ENCODE results near the gene MSANTD1. TPM values are rescaled to one million over a fixed set of nuclear protein-coding genes. Genes with fewer than 3 reads are reported as not detected.
A peak's percentile ranks its signal among the peaks of the same experiment; 100 is the strongest.

Gene MSANTD1
- total and polyA plus RNA-seq, 4 donors: 0.33 to 3.5 (median 1.9) TPM; not detected in 1

DNA sequence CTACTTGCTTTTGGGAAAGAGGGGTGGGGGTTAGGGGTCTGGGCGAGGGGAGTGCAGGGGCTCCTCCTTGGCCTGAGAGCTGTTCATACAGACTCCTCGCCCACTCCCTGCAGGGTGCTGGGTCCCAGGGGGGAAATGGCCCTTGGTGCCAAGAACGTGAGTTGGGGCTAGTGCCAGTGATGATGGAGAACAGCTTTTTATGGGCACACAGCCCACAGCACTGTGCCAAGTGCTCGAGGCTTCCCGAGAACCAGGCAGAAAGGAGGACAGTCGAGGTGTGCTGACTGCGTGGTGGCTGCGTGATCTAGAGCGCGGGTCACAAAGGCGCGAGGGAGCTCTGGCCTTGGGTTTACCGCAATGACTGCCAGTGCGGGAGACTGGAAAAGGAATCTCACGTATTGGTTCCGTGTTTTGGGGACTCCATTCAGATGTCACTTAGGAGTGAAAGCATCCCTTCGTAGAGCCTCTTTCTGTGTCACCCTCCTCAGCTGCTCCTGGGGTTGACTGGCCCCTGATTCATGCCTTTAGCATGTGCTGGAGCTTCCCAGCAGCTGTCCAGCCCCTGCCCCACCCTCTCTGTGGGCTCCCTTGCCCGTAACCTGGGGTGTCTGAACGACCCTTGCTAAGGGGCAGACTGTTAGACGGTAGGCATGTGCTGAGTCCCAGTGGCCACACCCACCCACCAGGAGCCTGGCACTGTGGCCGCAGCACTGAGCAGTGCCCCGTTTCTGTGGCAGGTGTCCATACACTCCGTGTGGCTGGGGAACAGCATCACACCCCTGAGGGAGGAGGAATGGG is 20.9 kb upstream of the MSANTD1 start:
- WGBS, 2 donors: 43 to 44% methylated on average over 23 of the region's 23 CpGs
- Histone ChIP-seq H3K36me3 (ENCODE audit: control insufficient read depth in 1 of 2, insufficient read depth in 2 of 2, low read length in 1 of 2) (peaks cover 3 to 16% of the 10 kb centered on the region in 2 donors), H3K27ac (ENCODE audit: low read depth in 1 of 2, low read length in 2 of 2) (no peak overlapping the region), H3K27me3 (ENCODE audit: control insufficient read depth in 1 of 2, insufficient read depth in 2 of 2, low read length in 1 of 2) (no peaks in the 10 kb centered on the region), H3K4me3 (ENCODE audit: low read length in 2 of 2) (no peak overlapping the region), H3K4me1 (ENCODE audit: control insufficient read depth in 1 of 2, insufficient read depth in 2 of 2, low read length in 2 of 2) (no peaks in the 10 kb centered on the region), H3K9me3 (ENCODE audit: control insufficient read depth, low read length) (no peaks in the 10 kb centered on the region)
- intact Hi-C loops (cut with DNase I): no loop called here
- ATAC-seq (ENCODE audit: low FRiP score) (no peak), DNase-seq (peak; percentile 42 to 75)

DNA sequence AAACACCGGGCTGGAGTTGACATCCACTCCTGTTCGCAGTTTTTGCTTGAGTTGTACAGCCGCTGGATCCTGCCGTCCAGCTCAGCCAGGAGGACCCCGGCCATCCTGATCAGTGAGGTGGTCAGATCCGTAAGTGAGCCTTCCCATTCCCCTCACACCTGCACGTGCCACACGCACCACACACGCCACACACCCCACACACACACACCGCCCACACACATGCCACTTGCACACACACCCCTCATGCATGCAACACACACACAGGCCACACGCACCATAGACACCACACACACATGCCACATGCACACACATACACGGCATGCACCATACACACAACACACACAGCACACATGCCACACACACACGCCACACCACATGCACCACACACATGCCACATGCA is 20.1 kb upstream of the MSANTD1 start:
- peaks cover 3 to 16% of the 10 kb centered on the region in 2 donors for H3K36me3 ChIP-seq (ENCODE audit: control insufficient read depth in 1 of 2, insufficient read depth in 2 of 2, low read length in 1 of 2)
- no peaks in the 10 kb centered on the region for H3K27me3 ChIP-seq (ENCODE audit: control insufficient read depth in 1 of 2, insufficient read depth in 2 of 2, low read length in 1 of 2)
- intact Hi-C loops (cut with DNase I): no loop called here
- 94% methylated on average over 13 of the region's 13 CpGs for WGBS, 2 donors
- no peaks in the 10 kb centered on the region for H3K9me3 ChIP-seq (ENCODE audit: control insufficient read depth, low read length)
- H3K27ac ChIP-seq (ENCODE audit: low read depth in 1 of 2, low read length in 2 of 2): no peak overlapping the region
- ATAC-seq (ENCODE audit: low FRiP score) (no peak), DNase-seq (peak; percentile 30 to 38)
- no peak overlapping the region for H3K4me3 ChIP-seq (ENCODE audit: low read length in 2 of 2)
- H3K4me1 ChIP-seq (ENCODE audit: control insufficient read depth in 1 of 2, insufficient read depth in 2 of 2, low read length in 2 of 2): no peaks in the 10 kb centered on the region

DNA sequence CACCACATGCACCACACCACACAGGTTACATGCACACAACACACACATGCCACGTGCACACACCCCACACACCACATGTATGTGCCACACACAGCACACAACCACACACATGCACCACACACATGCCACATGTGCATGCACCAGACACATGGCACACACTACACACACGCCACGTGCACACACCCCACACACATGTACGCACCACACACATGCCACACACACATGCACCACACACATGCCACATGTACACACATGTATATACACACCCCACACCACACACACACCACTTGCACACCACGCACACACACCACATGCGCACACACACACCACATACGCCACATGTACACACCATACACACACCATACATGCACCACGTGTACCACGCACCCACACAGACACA is 19.6 kb upstream of the MSANTD1 start:
- no peaks in the 10 kb centered on the region for H3K27me3 ChIP-seq (ENCODE audit: control insufficient read depth in 1 of 2, insufficient read depth in 2 of 2, low read length in 1 of 2)
- H3K4me3 ChIP-seq (ENCODE audit: low read length in 2 of 2): no peak overlapping the region
- no peak overlapping the region for H3K27ac ChIP-seq (ENCODE audit: low read depth in 1 of 2, low read length in 2 of 2)
- 96 to 97% methylated on average over 9 of the region's 9 CpGs for WGBS, 2 donors
- H3K9me3 ChIP-seq (ENCODE audit: control insufficient read depth, low read length): no peaks in the 10 kb centered on the region
- no peak for ATAC-seq (ENCODE audit: low FRiP score)
- peaks cover 3 to 15% of the 10 kb centered on the region in 2 donors for H3K36me3 ChIP-seq (ENCODE audit: control insufficient read depth in 1 of 2, insufficient read depth in 2 of 2, low read length in 1 of 2)
- DNase-seq: peak in 1 of 2 donors; percentile 55
- intact Hi-C loops (cut with DNase I): no loop called here
- no peaks in the 10 kb centered on the region for H3K4me1 ChIP-seq (ENCODE audit: control insufficient read depth in 1 of 2, insufficient read depth in 2 of 2, low read length in 2 of 2)

DNA sequence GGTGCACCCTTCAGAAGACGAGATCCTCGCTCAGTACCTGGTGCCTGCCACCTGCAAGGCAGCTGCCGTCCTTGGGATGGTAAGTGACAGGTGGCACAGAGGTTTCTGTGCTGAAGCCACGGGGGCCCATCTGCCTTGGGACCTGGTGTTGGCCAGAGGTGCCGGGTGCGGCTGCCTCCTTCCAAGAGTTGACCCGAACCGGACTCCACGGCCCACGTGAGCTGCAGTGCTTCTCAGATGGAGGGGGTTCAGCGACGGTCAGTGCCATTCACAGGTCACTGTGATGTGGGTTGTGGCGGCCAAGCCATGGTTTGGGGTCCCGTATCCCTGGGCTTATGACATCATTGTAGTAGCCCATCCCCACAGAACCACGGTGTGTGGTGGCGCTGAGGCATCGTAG is 19.0 kb upstream of the MSANTD1 start:
- no peaks in the 10 kb centered on the region for H3K4me1 ChIP-seq (ENCODE audit: control insufficient read depth in 1 of 2, insufficient read depth in 2 of 2, low read length in 2 of 2)
- peaks cover under 1 to 13% of the 10 kb centered on the region in 2 donors for H3K36me3 ChIP-seq (ENCODE audit: control insufficient read depth in 1 of 2, insufficient read depth in 2 of 2, low read length in 1 of 2)
- intact Hi-C loops (cut with DNase I): no loop called here
- ATAC-seq (ENCODE audit: low FRiP score): no peak
- H3K4me3 ChIP-seq (ENCODE audit: low read length in 2 of 2): no peak overlapping the region
- H3K27me3 ChIP-seq (ENCODE audit: control insufficient read depth in 1 of 2, insufficient read depth in 2 of 2, low read length in 1 of 2): no peaks in the 10 kb centered on the region
- peak; percentile 41 to 72 for DNase-seq
- H3K9me3 ChIP-seq (ENCODE audit: control insufficient read depth, low read length): no peaks in the 10 kb centered on the region
- WGBS, 2 donors: 96% methylated on average over 17 of the region's 17 CpGs
- H3K27ac ChIP-seq (ENCODE audit: low read depth in 1 of 2, low read length in 2 of 2): no peak overlapping the region

DNA sequence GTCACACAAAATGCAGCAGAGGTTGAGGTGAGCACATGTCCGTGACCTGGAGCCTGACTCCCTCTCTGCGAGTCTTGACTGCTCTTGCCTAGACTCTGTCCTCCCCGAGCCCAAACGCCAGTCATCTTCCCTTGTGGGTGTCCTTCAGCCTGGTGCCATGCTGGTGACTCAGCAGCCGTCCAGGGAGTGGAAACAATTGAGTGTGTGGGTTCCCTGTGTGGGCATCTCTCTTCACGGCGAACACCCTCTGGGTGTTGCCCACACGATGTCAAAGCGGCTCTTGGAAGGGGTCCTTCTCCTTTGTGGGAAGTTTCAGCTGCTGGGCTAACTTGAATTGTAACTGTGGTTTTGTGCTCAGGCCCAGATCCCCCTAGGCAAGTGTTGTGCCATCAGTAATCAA is 17.5 kb upstream of the MSANTD1 start:
- WGBS, 2 donors: 81 to 91% methylated on average over 9 of the region's 9 CpGs

DNA sequence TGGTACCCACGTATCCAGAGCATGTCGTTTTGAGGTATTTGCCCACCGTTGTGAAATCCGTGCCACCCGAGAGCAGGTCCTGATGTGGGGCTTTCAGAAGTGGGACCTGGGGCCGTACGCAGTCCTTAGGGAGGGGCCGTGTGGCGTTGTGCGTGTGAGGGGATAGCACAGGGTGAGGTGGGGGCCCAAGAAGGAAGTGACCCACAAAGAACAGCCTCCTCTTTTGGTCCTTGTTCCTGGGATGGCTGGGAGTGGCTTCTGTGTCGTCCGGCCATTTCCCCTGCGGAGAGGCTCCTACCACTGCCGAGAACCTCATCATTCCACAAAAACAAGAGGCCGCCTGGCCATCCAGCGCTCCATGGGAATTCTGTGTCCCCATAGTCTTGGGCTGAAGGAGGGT is 17.0 kb upstream of the MSANTD1 start:
- no peaks in the 10 kb centered on the region for H3K27me3 ChIP-seq (ENCODE audit: control insufficient read depth in 1 of 2, insufficient read depth in 2 of 2, low read length in 1 of 2)
- H3K36me3 ChIP-seq (ENCODE audit: control insufficient read depth in 1 of 2, insufficient read depth in 2 of 2, low read length in 1 of 2): peaks cover 0 to 13% of the 10 kb centered on the region in 2 donors
- H3K27ac ChIP-seq (ENCODE audit: low read depth in 1 of 2, low read length in 2 of 2): no peak overlapping the region
- no peak overlapping the region for H3K4me3 ChIP-seq (ENCODE audit: low read length in 2 of 2)
- ATAC-seq (ENCODE audit: low FRiP score): no peak
- H3K4me1 ChIP-seq (ENCODE audit: control insufficient read depth in 1 of 2, insufficient read depth in 2 of 2, low read length in 2 of 2): no peaks in the 10 kb centered on the region
- intact Hi-C loops (cut with DNase I): no loop called here
- peak in 1 of 2 donors; percentile 19 for DNase-seq
- no peaks in the 10 kb centered on the region for H3K9me3 ChIP-seq (ENCODE audit: control insufficient read depth, low read length)
- 93 to 95% methylated on average over 16 of the region's 16 CpGs for WGBS, 2 donors

More for the DNA sequence above, 17.5 kb upstream of the MSANTD1 start:
- Histone ChIP-seq H3K9me3 (ENCODE audit: control insufficient read depth, low read length) (no peaks in the 10 kb centered on the region), H3K27ac (ENCODE audit: low read depth in 1 of 2, low read length in 2 of 2) (no peak overlapping the region), H3K36me3 (ENCODE audit: control insufficient read depth in 1 of 2, insufficient read depth in 2 of 2, low read length in 1 of 2) (peaks cover 0 to 13% of the 10 kb centered on the region in 2 donors), H3K4me3 (ENCODE audit: low read length in 2 of 2) (no peak overlapping the region), H3K27me3 (ENCODE audit: control insufficient read depth in 1 of 2, insufficient read depth in 2 of 2, low read length in 1 of 2) (no peaks in the 10 kb centered on the region), H3K4me1 (ENCODE audit: control insufficient read depth in 1 of 2, insufficient read depth in 2 of 2, low read length in 2 of 2) (no peaks in the 10 kb centered on the region)
- intact Hi-C loops (cut with DNase I): no loop called here
- DNase-seq (no peak), ATAC-seq (ENCODE audit: low FRiP score) (no peak)

DNA sequence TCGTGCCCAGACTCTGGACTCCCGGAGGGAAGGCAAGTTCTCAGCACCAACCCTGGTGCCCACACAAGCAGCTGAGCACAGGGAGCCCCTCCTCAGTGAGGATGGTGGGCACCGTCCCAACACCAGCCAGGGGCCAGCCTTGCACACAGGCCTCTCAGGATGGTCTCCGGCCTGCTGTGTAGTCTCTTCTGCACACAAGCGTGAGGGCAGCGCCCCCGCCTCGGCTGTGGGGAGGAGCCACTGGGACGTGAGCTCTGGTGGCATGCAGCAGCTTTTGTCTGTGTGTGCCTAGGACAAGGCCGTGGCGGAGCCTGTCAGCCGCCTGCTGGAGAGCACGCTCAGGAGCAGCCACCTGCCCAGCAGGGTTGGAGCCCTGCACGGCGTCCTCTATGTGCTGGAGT is 16.1 kb upstream of the MSANTD1 start:
- ATAC-seq (ENCODE audit: low FRiP score) (no peak), DNase-seq (no peak)

DNA sequence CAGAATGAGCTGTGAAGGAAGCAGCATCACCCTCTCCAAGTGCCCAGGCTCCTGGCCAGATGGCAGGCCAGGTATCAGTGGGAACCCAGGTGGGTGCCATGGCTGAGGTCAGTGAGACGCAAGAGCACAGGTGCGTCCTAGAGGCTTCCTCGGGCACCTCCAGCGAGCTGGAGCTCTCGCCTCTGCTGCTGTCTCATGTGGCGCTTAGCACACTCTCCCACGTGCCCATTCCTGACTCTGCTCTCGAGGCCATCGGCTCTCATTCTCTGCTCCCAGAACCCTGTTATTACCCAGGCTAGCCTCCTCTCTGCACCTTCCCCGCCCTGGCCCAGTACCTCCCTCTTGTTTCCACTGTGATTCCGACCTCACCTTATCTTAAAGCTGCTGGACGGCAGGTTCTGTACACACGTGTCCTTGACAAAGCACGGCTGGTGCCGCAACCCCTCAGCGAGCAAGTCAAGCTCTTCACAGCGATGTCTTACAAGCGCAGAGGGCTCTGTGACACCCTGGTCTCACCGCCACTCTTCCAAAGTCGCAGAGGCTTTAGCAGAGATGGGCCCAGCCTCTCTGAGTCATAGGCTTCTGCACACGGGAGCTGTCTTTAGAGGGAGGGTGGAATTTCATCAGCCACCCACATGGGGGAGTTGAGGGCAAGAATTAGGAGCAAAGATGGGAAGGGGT is 15.4 kb upstream of the MSANTD1 start:
- Histone ChIP-seq H3K9me3 (ENCODE audit: control insufficient read depth, low read length) (no peaks in the 10 kb centered on the region), H3K4me1 (ENCODE audit: control insufficient read depth in 1 of 2, insufficient read depth in 2 of 2, low read length in 2 of 2) (no peaks in the 10 kb centered on the region), H3K4me3 (ENCODE audit: low read length in 2 of 2) (no peak overlapping the region), H3K27ac (ENCODE audit: low read depth in 1 of 2, low read length in 2 of 2) (no peak overlapping the region), H3K36me3 (ENCODE audit: control insufficient read depth in 1 of 2, insufficient read depth in 2 of 2, low read length in 1 of 2) (peaks cover 0 to 13% of the 10 kb centered on the region in 2 donors), H3K27me3 (ENCODE audit: control insufficient read depth in 1 of 2, insufficient read depth in 2 of 2, low read length in 1 of 2) (no peaks in the 10 kb centered on the region)
- intact Hi-C loops (cut with DNase I): no loop called here
- ATAC-seq (ENCODE audit: low FRiP score) (no peak), DNase-seq (no peak)
- 86 to 92% methylated on average over 21 of the region's 21 CpGs for WGBS, 2 donors

More for the DNA sequence above, 16.1 kb upstream of the MSANTD1 start:
- Histone ChIP-seq H3K36me3 (ENCODE audit: control insufficient read depth in 1 of 2, insufficient read depth in 2 of 2, low read length in 1 of 2) (peaks cover 0 to 13% of the 10 kb centered on the region in 2 donors), H3K9me3 (ENCODE audit: control insufficient read depth, low read length) (no peaks in the 10 kb centered on the region), H3K4me1 (ENCODE audit: control insufficient read depth in 1 of 2, insufficient read depth in 2 of 2, low read length in 2 of 2) (no peaks in the 10 kb centered on the region), H3K27ac (ENCODE audit: low read depth in 1 of 2, low read length in 2 of 2) (no peak overlapping the region), H3K4me3 (ENCODE audit: low read length in 2 of 2) (no peak overlapping the region), H3K27me3 (ENCODE audit: control insufficient read depth in 1 of 2, insufficient read depth in 2 of 2, low read length in 1 of 2) (no peaks in the 10 kb centered on the region)
- 87 to 89% methylated on average over 15 of the region's 15 CpGs for WGBS, 2 donors
- intact Hi-C loops (cut with DNase I): no loop called here
